Heart left ventricle (tissue), 16 donors: ENCODE results near the gene ALG8. TPM values are rescaled to one million over a fixed set of nuclear protein-coding genes. Genes with fewer than 3 reads are reported as not detected.
A peak's percentile ranks its signal among the peaks of the same experiment; 100 is the strongest.

Source experiments
- ATAC-seq, 4 donors: fragments of 200-7000 bp; cut with Tn5 transposase; one replicate each; pipeline ENCODE4 v1.9.1; 2020 to 2022; ENCODE audit warnings: moderate library complexity in 4 of 4, mild to moderate bottlenecking in 3 of 4, moderate number of reproducible peaks in 1 of 4
- DNase-seq, 5 donors: peaks; one replicate each; pipeline ENCODE4 v3.0.0-alpha.2; 2020
- H3K27ac ChIP-seq, 12 donors: fragments of 200-600 bp; sonication (generic) in 4 of 12; one replicate each; pipeline versions ENCODE4 v1.5.0 to v1.8.0; 2016 to 2022; ENCODE audit warnings: mild to moderate bottlenecking in 2 of 12
- H3K27me3 ChIP-seq, 9 donors: fragments of 200-600 bp; sonication (generic) in 2 of 9; one replicate each; pipeline versions ENCODE4 v1.5.1 to v1.8.0; 2016 to 2022; ENCODE audit warnings: mild to moderate bottlenecking in 3 of 9
- H3K36me3 ChIP-seq, 9 donors: fragments of 200-600 bp; sonication (generic) in 2 of 9; one replicate each; pipeline versions ENCODE4 v1.5.0 to v1.8.0; 2018 to 2022; ENCODE audit warnings: mild to moderate bottlenecking in 2 of 9
- H3K4me1 ChIP-seq, 12 donors: fragments of 200-600 bp; sonication (generic) in 4 of 12; one replicate each; pipeline versions ENCODE4 v1.5.0 to v1.8.0; 2016 to 2022; ENCODE audit warnings: mild to moderate bottlenecking in 3 of 12
- H3K4me3 ChIP-seq, 12 donors: fragments of 200-600 bp; sonication (generic) in 4 of 12; one replicate each; pipeline versions ENCODE4 v1.5.0 to v1.8.0; 2017 to 2022; ENCODE audit warnings: mild to moderate bottlenecking in 9 of 12, moderate library complexity in 4 of 12
- H3K9me3 ChIP-seq, 12 donors: fragments of 200-600 bp; sonication (generic) in 4 of 12; one replicate each; pipeline versions ENCODE4 v1.5.0 to v1.8.0; 2016 to 2022; ENCODE audit warnings: mild to moderate bottlenecking in 1 of 12
- CTCF ChIP-seq, 12 donors: fragments of 200-600 bp; sonication (generic) in 4 of 12; IDR thresholded peaks; one replicate each; pipeline versions ENCODE4 v1.5.0 to v1.8.0; 2018 to 2022; ENCODE audit warnings: antibody characterized with exemption in 12 of 12, mild to moderate bottlenecking in 5 of 12
- POLR2A ChIP-seq, 2 donors: fragments of 450-650 bp; IDR thresholded peaks; one replicate each; pipeline ENCODE4 v1.6.1; 2017; ENCODE audit warnings: antibody characterized with exemption in 2 of 2, mild to moderate bottlenecking in 2 of 2, moderate library complexity in 2 of 2
- WGBS, 4 donors: extraction: QIAGEN DNeasy Blood & Tissue Kit in 2 of 4; methylation state at CpG; one replicate each; pipeline versions ENCODE4 v1.1.5 to v1.1.7; 2013 to 2018; 5-methylcytosine and 5-hydroxymethylcytosine counted together
- intact Hi-C, 10 donors: fragments of 100-400 bp; cut with DNase I; formaldehyde crosslinking; loops; one replicate each; pipeline versions ENCODE4 v1.11.1 to v1.14.2; 2022
- polyA plus RNA-seq, 2 donors: library from polyadenylated mRNA; stranded (reverse); fragments of 200-250 nt; gene quantifications; one replicate each; pipeline ENCODE4 v1.2.3, GENCODE V29; 2013
- total RNA-seq, 9 donors: library from RNA; depleted of rRNA in 2 of 9; stranded (reverse); fragments of >200 nt in 2 of 9; fragmentation: NEBNext Ultra II Directional in 3 of 9; extraction: Animal tissue kit (Norgen Biotek cat#: 25700) in 3 of 9; gene quantifications; one replicate each; pipeline versions ENCODE4 v1.1.0 to v1.2.4, GENCODE V29; 2016 to 2023
- donor health status: ischemic (EF 13 %, LVEDD 7.1; RV severe dilation, severe dysfunction).
- donor health status: healthy with polysubstance abuse.
- donor health status: DM: no; HTN: yes; CAD: no.
- donor health status: DM: no; HTN: no; CAD: no.
- donor health status: ischemic (EF 25% LVEDD 6.9; RV normal size, moderate dysfunction).
- donor health status: ischemic (EF 25% LVEDD 5.7; RV mildly dilated, moderate dysfunction).
- donor health status: healthy.
- donor health status: DM: yes; HTN: yes; CAD: no.
- donor health status: ischemic (EF 35%, LVEDD 5.7; RV mildly dilated, moderate dysfunction).
- donor health status: nonischemic (EF 11% LVEDD 7.7; RV severe dilation, severe dysfunction).
- donor health status: DM: yes; HTN: yes; CAD: no.
- donor health status: PGD.
- donor health status: ischemic (EF 29% LVEDD 5.4; RV normal size, mild dysfunction).
- donor health status: nonischemic (EF 23%, LVEDD 6.1; RV moderate dilation, normal function).

ALG8 gene
- total and polyA plus RNA-seq, 11 donors: 14.1 to 39.5 (median 19.0) TPM

- 94 to 96% (median 95%) methylated on average over 14 of the region's 14 CpGs for WGBS, 4 donors
- Histone ChIP-seq H3K27me3 (no peaks in the 10 kb centered on the region), H3K9me3 (no peaks in the 10 kb centered on the region), H3K4me1 (peaks cover 0 to 18% (median 7%) of the 10 kb centered on the region in 12 donors), H3K4me3 (no peak within 1 kb of the TSS), H3K27ac (no peak within 1 kb of the TSS), H3K36me3 (peaks cover 0 to 15% (median 13%) of the 10 kb centered on the region in 9 donors)
- no peak for TF ChIP-seq POLR2A (IDR thresholded peaks at IDR 0.05)
- TF ChIP-seq CTCF (IDR thresholded peaks at IDR 0.05): no peak
- DNase-seq (no peak), ATAC-seq (no peak)
- intact Hi-C loops: no loop called here
These were observed 75.8 kb downstream of the ALG8 start, which contains the start of gene THRSP for GRCh38 chr11:78063440-78064181. TSS of gene THRSP (plus strand) at chr11:78063861. CDS start at chr11:78063882, 21 bp downstream.

- DNase-seq (no peak), ATAC-seq (no peak)
- Histone ChIP-seq H3K27me3 (no peaks in the 10 kb centered on the region), H3K27ac (no peak overlapping the region), H3K4me1 (peaks cover 0 to 16% (median 7%) of the 10 kb centered on the region in 12 donors), H3K36me3 (peaks cover 0 to 6% (median 5%) of the 10 kb centered on the region in 9 donors), H3K9me3 (no peaks in the 10 kb centered on the region), H3K4me3 (no peak overlapping the region)
- TF ChIP-seq CTCF (IDR thresholded peaks at IDR 0.05): no peak
- no peak for TF ChIP-seq POLR2A (IDR thresholded peaks at IDR 0.05)
- intact Hi-C loops: no loop called here
- WGBS, 4 donors: 83 to 91% (median 87%) methylated on average over 2 of the region's 2 CpGs
These were observed 76.8 kb downstream of the ALG8 start for GRCh38 chr11:78062671-78063070.

- no peaks in the 10 kb centered on the region for H3K9me3 ChIP-seq
- H3K27ac ChIP-seq: peak overlapping the region in 1 of 12 donors; percentile 42
- DNase-seq (no peak), ATAC-seq (no peak)
- no peaks in the 10 kb centered on the region for H3K27me3 ChIP-seq
- WGBS, 4 donors: 34 to 49% (median 45%) methylated on average over 4 of the region's 4 CpGs
- no peak for TF ChIP-seq POLR2A (IDR thresholded peaks at IDR 0.05)
- no peak for TF ChIP-seq CTCF (IDR thresholded peaks at IDR 0.05)
- H3K4me3 ChIP-seq: no peak overlapping the region
- intact Hi-C loops: no loop called here
- H3K36me3 ChIP-seq: no peaks in the 10 kb centered on the region
- H3K4me1 ChIP-seq: peaks cover 0 to 16% (median 7%) of the 10 kb centered on the region in 12 donors
These were observed 77.5 kb downstream of the ALG8 start for GRCh38 chr11:78061921-78062311.

- Histone ChIP-seq H3K27me3 (no peaks in the 10 kb centered on the region), H3K27ac (peak overlapping the region in 5 of 12 donors; percentile 12 to 46 (median 42)), H3K4me3 (no peak overlapping the region), H3K9me3 (no peaks in the 10 kb centered on the region), H3K4me1 (peaks cover 0 to 16% (median 7%) of the 10 kb centered on the region in 12 donors), H3K36me3 (no peaks in the 10 kb centered on the region)
- intact Hi-C loops: no loop called here
- ATAC-seq (peak; percentile 94 to 96 (median 96)), DNase-seq (peak in 4 of 5 donors; percentile 60 to 83 (median 72))
- WGBS, 4 donors: 50 to 57% (median 51%) methylated on average over 4 of the region's 4 CpGs
- TF ChIP-seq CTCF (IDR thresholded peaks at IDR 0.05) (no peak), POLR2A (IDR thresholded peaks at IDR 0.05) (no peak)
These were observed 78.1 kb downstream of the ALG8 start for GRCh38 chr11:78061088-78061920.
